RWPE1 (cell line): Measurements from ENCODE around the gene ZSCAN18.

Experiments
- CTCF ChIA-PET: fragments of 350-600 bp; sonication (Branson Sonifier 250); formaldehyde crosslinking; extraction: SDS; loops from one replicate; lab custom pipeline; 2021; lab: Yijun Ruan, JAX
- POLR2A ChIA-PET: fragments of 400-600 bp; formaldehyde crosslinking; extraction: SDS; loops from one replicate; lab custom pipeline; 2020; ENCODE audit warnings: antibody characterized with exemption; ENCODE audit not compliant: low non-redundant PET; lab: Yijun Ruan, JAX
- DNase-seq: peaks from one replicate; pipeline ENCODE4 v3.0.0; 2012; ENCODE audit warnings: low spot score
- H3K27ac ChIP-seq: fragments of 450-650 bp; 2 replicates; pipeline ENCODE4 v1.5.1; 2017
- TF ChIP-seq, protein P1 (sequence below): fragments of 450-650 bp; conservative IDR thresholded peaks from 2 replicates; pipeline ENCODE4 v1.5.1; 2017; ENCODE audit warnings: low read depth, mild to moderate bottlenecking

ZSCAN18 gene

DNA sequence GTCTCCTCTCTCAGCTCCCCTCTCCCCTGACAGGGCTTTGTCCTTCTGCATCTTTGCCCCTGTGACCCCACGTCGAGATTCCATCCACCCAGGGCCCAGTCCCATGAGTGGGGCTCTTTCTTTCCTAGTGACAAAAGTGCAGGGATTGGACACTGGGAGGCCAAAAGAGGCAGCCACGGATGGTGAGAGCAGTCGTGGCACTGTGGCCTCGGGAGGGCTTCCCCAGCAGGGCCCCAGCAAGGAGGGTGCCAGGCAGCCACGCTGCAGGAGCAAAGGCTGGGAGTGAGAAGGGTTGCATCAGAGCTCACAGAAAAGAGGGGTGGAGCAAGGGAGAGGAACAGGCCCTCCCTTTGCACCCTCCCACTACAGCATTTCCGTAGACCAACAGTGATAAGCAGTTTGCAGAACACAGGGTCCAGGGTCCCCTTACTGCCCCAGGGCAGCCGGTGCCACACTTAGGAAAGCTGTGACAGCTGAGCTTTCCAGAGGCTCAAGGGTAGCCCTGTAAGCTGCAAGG is 59.3 kb downstream of the ZSCAN18 start:
- ChIA-PET CTCF (no interaction called here), POLR2A (interaction anchor here (0.5 kb wide), 1 partner anchor 8 kb away, joined by 3 read pairs; no protein-coding TSS in a partner anchor)
- TF ChIP-seq, protein P1, sequence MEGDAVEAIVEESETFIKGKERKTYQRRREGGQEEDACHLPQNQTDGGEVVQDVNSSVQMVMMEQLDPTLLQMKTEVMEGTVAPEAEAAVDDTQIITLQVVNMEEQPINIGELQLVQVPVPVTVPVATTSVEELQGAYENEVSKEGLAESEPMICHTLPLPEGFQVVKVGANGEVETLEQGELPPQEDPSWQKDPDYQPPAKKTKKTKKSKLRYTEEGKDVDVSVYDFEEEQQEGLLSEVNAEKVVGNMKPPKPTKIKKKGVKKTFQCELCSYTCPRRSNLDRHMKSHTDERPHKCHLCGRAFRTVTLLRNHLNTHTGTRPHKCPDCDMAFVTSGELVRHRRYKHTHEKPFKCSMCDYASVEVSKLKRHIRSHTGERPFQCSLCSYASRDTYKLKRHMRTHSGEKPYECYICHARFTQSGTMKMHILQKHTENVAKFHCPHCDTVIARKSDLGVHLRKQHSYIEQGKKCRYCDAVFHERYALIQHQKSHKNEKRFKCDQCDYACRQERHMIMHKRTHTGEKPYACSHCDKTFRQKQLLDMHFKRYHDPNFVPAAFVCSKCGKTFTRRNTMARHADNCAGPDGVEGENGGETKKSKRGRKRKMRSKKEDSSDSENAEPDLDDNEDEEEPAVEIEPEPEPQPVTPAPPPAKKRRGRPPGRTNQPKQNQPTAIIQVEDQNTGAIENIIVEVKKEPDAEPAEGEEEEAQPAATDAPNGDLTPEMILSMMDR, result no peak

GRCh38 chr19:58037927-58038687 is 59.9 kb downstream of the ZSCAN18 start:
- TF ChIP-seq, protein P1, result no peak
- no peak for DNase-seq
- H3K27ac ChIP-seq, result no peak overlapping the region
- ChIA-PET POLR2A (no interaction called here), CTCF (no interaction called here)

More for the DNA sequence above, 59.3 kb downstream of the ZSCAN18 start:
- DNase-seq, result no peak
- H3K27ac ChIP-seq, result no peak overlapping the region

- ChIA-PET CTCF (no interaction called here), POLR2A (no interaction called here)
- TF ChIP-seq, protein P1, result no peak
- no peak for DNase-seq
- H3K27ac ChIP-seq, result no peak overlapping the region
Measured at GRCh38 chr19:58035863-58036262, 62.2 kb downstream of the ZSCAN18 start.

GRCh38 chr19:58034477-58034793 is 63.6 kb downstream of the ZSCAN18 start:
- ChIA-PET CTCF (no interaction called here), POLR2A (no interaction called here)
- no peak overlapping the region for H3K27ac ChIP-seq
- TF ChIP-seq, protein P1, result no peak
- DNase-seq, result no peak
